Endothelial cell of umbilical vein (primary cell): ENCODE results near the gene EMP2. TPM values are rescaled to one million over a fixed set of nuclear protein-coding genes. Genes with fewer than 3 reads are reported as not detected.

Experiments
- BruUV-seq: library from RNA; stranded (reverse); fragments of 400-500 nt; replicated peaks from 2 replicates; lab custom pipeline; 2021; lab: Mats Ljungman, UMichigan
- CTCF ChIA-PET: fragments of 300-600, 350-600 bp; sonication (Branson Sonifier 250); formaldehyde crosslinking; loops from one replicate; lab custom pipeline; 2021; ENCODE audit warnings: antibody characterized with exemption, inconsistent platforms; lab: Charles Lee
- POLR2A ChIA-PET: fragments of 300-600, 350-600 bp; sonication (Branson Sonifier 250); formaldehyde crosslinking; loops from one replicate; lab custom pipeline; 2021; ENCODE audit warnings: antibody characterized with exemption, inconsistent platforms; lab: Charles Lee
- DNase-seq: peaks from one replicate; pipeline ENCODE4 v3.0.0-alpha.2; 2011; ENCODE audit warnings: low read depth, low spot score
- FAIRE-seq: peaks from 2 replicates; lab custom pipeline; 2011; peaks lifted over from hg19 to GRCh38; lab: Jason Lieb, UNC
- H2AFZ ChIP-seq: 2 replicates; pipeline ENCODE4 v1.6.0; 2012; ENCODE audit warnings: low read depth, low read length, control low read depth, inconsistent platforms
- H3K27ac ChIP-seq: 2 replicates; pipeline ENCODE4 v1.5.1; 2011; ENCODE audit warnings: low read depth, mild to moderate bottlenecking, control low read depth, low read length, moderate library complexity; ENCODE audit not compliant: insufficient read depth
- H3K27me3 ChIP-seq, 2 experiments: 2 replicates each; pipeline versions ENCODE4 v1.6.0 to v1.6.1; 2011; ENCODE audit warnings: low read length in 2 of 2, mixed read lengths in 1 of 2; ENCODE audit not compliant: control insufficient read depth in 2 of 2, insufficient read depth in 2 of 2
- H3K36me3 ChIP-seq, 2 experiments: 2 replicates in 1 of 2; 3 replicates in 1 of 2; pipeline ENCODE4 v1.5.1; 2011; ENCODE audit warnings: low read length in 2 of 2, mild to moderate bottlenecking in 1 of 2, moderate library complexity in 1 of 2; ENCODE audit not compliant: control insufficient read depth in 2 of 2, insufficient read depth in 2 of 2; ENCODE audit errors: extremely low read depth in 1 of 2
- H3K4me1 ChIP-seq: 3 replicates; pipeline ENCODE4 v1.5.1; 2011; ENCODE audit warnings: mild to moderate bottlenecking, low read length; ENCODE audit not compliant: control insufficient read depth, insufficient read depth; ENCODE audit errors: extremely low read depth
- H3K4me2 ChIP-seq: 2 replicates; pipeline ENCODE4 v1.6.1; 2011; ENCODE audit warnings: low read length, control low read depth, mixed read lengths; ENCODE audit not compliant: insufficient read depth
- H3K4me3 ChIP-seq, 3 experiments: fragments of 200-600 bp in 1 of 3; sonication (generic), shearing (Covaris generic) in 1 of 3; replicated peaks in 1 of 3; 2 replicates each; pipeline ENCODE4 v1.5.1; 2011 to 2016; ENCODE audit warnings: control low read depth in 3 of 3, low read length in 3 of 3, mild to moderate bottlenecking in 2 of 3, inconsistent platforms in 1 of 3, low read depth in 1 of 3, moderate library complexity in 1 of 3; ENCODE audit not compliant: insufficient read depth in 1 of 3
- H3K79me2 ChIP-seq: 2 replicates; pipeline ENCODE4 v1.6.0; 2012; ENCODE audit warnings: low read length, inconsistent platforms; ENCODE audit not compliant: control insufficient read depth, insufficient read depth
- H3K9ac ChIP-seq: replicated peaks from 2 replicates; pipeline ENCODE3; 2011; ENCODE audit warnings: low read length, control low read depth; ENCODE audit not compliant: insufficient read depth; ENCODE audit errors: extremely low read depth
- H3K9me1 ChIP-seq: replicated peaks from 3 replicates; pipeline ENCODE4 v1.6.0; 2011; ENCODE audit warnings: mild to moderate bottlenecking, low read length; ENCODE audit not compliant: control insufficient read depth, insufficient read depth; ENCODE audit errors: extremely low read depth
- H3K9me3 ChIP-seq: replicated peaks from 2 replicates; pipeline ENCODE4 v1.5.1; 2012; ENCODE audit warnings: low read length, inconsistent platforms; ENCODE audit not compliant: control insufficient read depth, insufficient read depth
- H4K20me1 ChIP-seq: replicated peaks from 2 replicates; pipeline ENCODE3; 2011; ENCODE audit warnings: mild to moderate bottlenecking, low read length; ENCODE audit not compliant: control insufficient read depth, insufficient read depth; ENCODE audit errors: extremely low read depth
- CTCF ChIP-seq, 2 donors: IDR thresholded peaks; 1 replicate in 1 of 2; 2 replicates in 1 of 2; pipeline ENCODE4 v1.5.1; 2011; ENCODE audit warnings: low read length in 2 of 2, mild to moderate bottlenecking in 2 of 2, moderate library complexity in 2 of 2, control low read depth in 1 of 2, inconsistent platforms in 1 of 2, low read depth in 1 of 2; ENCODE audit not compliant: insufficient read depth in 1 of 2; ENCODE audit errors: extremely low read depth in 1 of 2
- EZH2 ChIP-seq: IDR thresholded peaks from 2 replicates; pipeline ENCODE4 v1.6.1; 2012; ENCODE audit warnings: borderline replicate concordance, low read depth, mild to moderate bottlenecking, moderate library complexity, low read length, inconsistent platforms; ENCODE audit not compliant: severe bottlenecking
- FOS ChIP-seq: IDR thresholded peaks from 2 replicates; pipeline ENCODE4 v1.6.1; 2011; ENCODE audit warnings: mild to moderate bottlenecking, low read length, moderate library complexity, borderline replicate concordance; ENCODE audit not compliant: insufficient read depth
- GATA2 ChIP-seq: IDR thresholded peaks from 2 replicates; pipeline ENCODE4 v1.7.0; 2011; ENCODE audit warnings: low read depth, mild to moderate bottlenecking, moderate library complexity, mixed read lengths, low read length; ENCODE audit not compliant: insufficient read length, insufficient read depth
- JUN ChIP-seq: IDR thresholded peaks from 2 replicates; pipeline ENCODE4 v1.6.1; 2011; ENCODE audit warnings: borderline replicate concordance, low read depth; ENCODE audit not compliant: insufficient read length, insufficient read depth
- MYC ChIP-seq: IDR thresholded peaks from one replicate; pipeline ENCODE4 v1.6.1; 2011; ENCODE audit warnings: mild to moderate bottlenecking, low read depth, low read length
- POLR2A ChIP-seq: IDR thresholded peaks from 2 replicates; pipeline ENCODE4 v1.6.1; 2012; ENCODE audit warnings: low read depth, mild to moderate bottlenecking, control low read depth, low read length
- POLR2AphosphoS5 ChIP-seq: IDR thresholded peaks from 2 replicates; pipeline ENCODE4 v1.6.1; 2012; ENCODE audit warnings: low read depth, mild to moderate bottlenecking, control low read depth, low read length, moderate library complexity; ENCODE audit not compliant: insufficient read depth
- dilution Hi-C: fragments of 300-500 bp; cut with MboI; formaldehyde crosslinking; loops from one replicate; pipeline ENCODE4 v1.15.0; 2019; ENCODE audit warnings: low sequenced_read_pairs; ENCODE audit not compliant: extremely low pct_ligation_motif_present
- intact Hi-C: fragments of 100-400 bp; cut with micrococcal nuclease; formaldehyde crosslinking; loops from one replicate; pipeline ENCODE4 v1.10.0; 2022
- polyA plus RNA-seq, 4 experiments: library from polyadenylated mRNA; depleted of rRNA in 3 of 4; stranded (reverse) in 3 of 4; unstranded in 1 of 4; fragments of >200 nt; gene quantifications; 2 replicates each; pipeline versions ENCODE4 v1.2.1 to v1.2.3, GENCODE V29; 2011 to 2012; ENCODE audit warnings: missing spikeins in 1 of 4
- total RNA-seq: library from RNA; stranded (reverse); gene quantifications from 2 replicates; pipeline ENCODE4 v1.2.3, GENCODE V29; 2021
- TF ChIP-seq, protein P1 (sequence below): IDR thresholded peaks from 2 replicates; pipeline ENCODE4 v1.6.1; 2011; ENCODE audit not compliant: insufficient read depth, insufficient read length

The EMP2 gene
- total and polyA plus RNA-seq, 2 donors (not counting 3 experiments of a cell fraction or from before 2014, with no cell fraction given): 19.0 to 25.5 TPM

DNA sequence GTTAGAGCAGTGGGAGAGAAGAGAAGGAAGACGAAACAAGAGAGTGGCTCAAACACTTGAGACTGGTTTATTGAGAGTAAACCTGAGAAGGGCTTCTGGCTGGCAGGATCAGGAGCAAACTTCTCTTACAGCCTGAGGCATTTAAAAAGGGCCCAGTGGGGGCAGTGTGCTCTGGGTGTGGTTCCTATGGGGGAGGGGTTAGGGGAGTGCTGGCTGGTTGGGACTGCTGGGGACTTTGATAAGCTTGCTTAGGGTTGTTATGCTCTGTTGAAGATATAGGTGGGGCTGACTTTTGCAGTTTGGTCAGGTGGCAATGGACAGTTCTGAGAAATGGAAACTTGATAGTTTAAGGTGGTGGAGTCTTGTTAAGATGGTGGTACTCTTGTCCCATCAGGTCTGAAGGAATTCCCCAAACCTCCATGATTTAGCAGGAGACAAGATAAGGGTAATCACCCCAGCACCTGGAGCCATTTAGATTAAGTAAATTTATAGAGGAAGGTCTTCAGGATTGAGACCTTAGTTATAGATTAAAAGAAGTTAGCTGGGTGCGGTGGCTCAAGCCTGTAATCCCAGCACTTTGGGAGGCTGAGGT is 79.3 kb downstream of the EMP2 start:
- DNase-seq (no peak), FAIRE-seq (no peak)
- no peak overlapping the region for H3K9ac ChIP-seq
- ChIA-PET CTCF (no interaction called here), POLR2A (no interaction called here)
- H3K27me3 ChIP-seq: no peaks in the 10 kb centered on the region
- dilution Hi-C loops: no loop called here
- TF ChIP-seq EZH2 (no peak), POLR2A (no peak), GATA2 (no peak), POLR2AphosphoS5 (no peak), MYC (no peak), CTCF (IDR thresholded peaks at IDR 0.05; ENCODE audit: extremely low read depth in 1 of 2, insufficient read depth in 1 of 2, low read depth in 1 of 2, low read length in 2 of 2) (no peak), FOS (no peak), JUN (no peak)
- TF ChIP-seq, protein P1, sequence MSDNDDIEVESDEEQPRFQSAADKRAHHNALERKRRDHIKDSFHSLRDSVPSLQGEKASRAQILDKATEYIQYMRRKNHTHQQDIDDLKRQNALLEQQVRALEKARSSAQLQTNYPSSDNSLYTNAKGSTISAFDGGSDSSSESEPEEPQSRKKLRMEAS: no peak
- H3K79me2 ChIP-seq: no peaks in the 10 kb centered on the region
- intact Hi-C loops: no loop called here
- no peaks in the 10 kb centered on the region for H3K4me1 ChIP-seq
- no peak overlapping the region for H2AFZ ChIP-seq
- no peaks in the 10 kb centered on the region for H4K20me1 ChIP-seq
- no peak overlapping the region for H3K4me2 ChIP-seq
- H3K27ac ChIP-seq: no peak overlapping the region
- no peak overlapping the region for H3K4me3 ChIP-seq
- no TSS peak for BruUV-seq
- no peaks in the 10 kb centered on the region for H3K9me3 ChIP-seq
- no peaks in the 10 kb centered on the region for H3K9me1 ChIP-seq
- no peaks in the 10 kb centered on the region for H3K36me3 ChIP-seq
